ENCODE results near the gene TCF19. TPM values are rescaled to one million over a fixed set of nuclear protein-coding genes. Genes with fewer than 3 reads are reported as not detected.
"Not testable (repeated sequence)": the region's sequence is repeated elsewhere in the genome, so short reads cannot be mapped to it uniquely, and the experiment has no call there.

TCF19 gene
- total RNA-seq, 1 experiment from 2014 or later, result 39.1 TPM

DNA sequence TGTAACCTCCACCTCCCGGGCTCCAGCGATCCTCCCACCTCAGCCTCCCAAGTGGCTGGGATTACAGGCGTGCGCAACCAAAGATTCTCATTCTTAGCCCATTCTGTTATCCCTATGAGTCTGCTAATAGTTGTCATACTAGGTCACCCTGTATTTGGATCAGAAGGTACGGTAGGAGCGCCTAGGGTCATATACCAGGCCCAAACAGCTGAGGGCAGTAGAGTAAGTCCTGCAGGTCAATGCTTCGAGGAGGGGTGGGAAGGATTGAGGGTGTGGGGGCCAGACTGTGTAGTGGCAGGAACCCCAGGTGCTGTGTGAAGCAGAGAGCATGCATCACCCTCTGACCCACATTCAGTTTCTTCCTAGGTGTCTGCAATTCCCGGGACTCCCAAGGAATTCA, 34.8 kb downstream of the TCF19 start:
- H3K36me3 ChIP-seq (ENCODE audit: insufficient read depth, low read length, poor library complexity, severe bottlenecking), result no peaks in the 10 kb centered on the region
- no peaks in the 10 kb centered on the region for H3K27me3 ChIP-seq (replicated peaks; ENCODE audit: insufficient read depth, low read depth, low read length, poor library complexity)
- intact Hi-C loops (cut with micrococcal nuclease; ENCODE audit: unreplicated experiment), result no loop called here
- TF ChIP-seq, protein P1, sequence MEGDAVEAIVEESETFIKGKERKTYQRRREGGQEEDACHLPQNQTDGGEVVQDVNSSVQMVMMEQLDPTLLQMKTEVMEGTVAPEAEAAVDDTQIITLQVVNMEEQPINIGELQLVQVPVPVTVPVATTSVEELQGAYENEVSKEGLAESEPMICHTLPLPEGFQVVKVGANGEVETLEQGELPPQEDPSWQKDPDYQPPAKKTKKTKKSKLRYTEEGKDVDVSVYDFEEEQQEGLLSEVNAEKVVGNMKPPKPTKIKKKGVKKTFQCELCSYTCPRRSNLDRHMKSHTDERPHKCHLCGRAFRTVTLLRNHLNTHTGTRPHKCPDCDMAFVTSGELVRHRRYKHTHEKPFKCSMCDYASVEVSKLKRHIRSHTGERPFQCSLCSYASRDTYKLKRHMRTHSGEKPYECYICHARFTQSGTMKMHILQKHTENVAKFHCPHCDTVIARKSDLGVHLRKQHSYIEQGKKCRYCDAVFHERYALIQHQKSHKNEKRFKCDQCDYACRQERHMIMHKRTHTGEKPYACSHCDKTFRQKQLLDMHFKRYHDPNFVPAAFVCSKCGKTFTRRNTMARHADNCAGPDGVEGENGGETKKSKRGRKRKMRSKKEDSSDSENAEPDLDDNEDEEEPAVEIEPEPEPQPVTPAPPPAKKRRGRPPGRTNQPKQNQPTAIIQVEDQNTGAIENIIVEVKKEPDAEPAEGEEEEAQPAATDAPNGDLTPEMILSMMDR (conservative IDR thresholded peaks at IDR 0.05; ENCODE audit: low read depth, low read length), result no peak
- no peak for TF ChIP-seq EZH2 (IDR thresholded peaks at IDR 0.05; ENCODE audit: borderline replicate concordance, low read depth, low read length, poor library complexity, severe bottlenecking)
- BruUV-seq (replicated peaks), result no TSS peak
- no peaks in the 10 kb centered on the region for H3K9me3 ChIP-seq (ENCODE audit: low read depth, low read length, poor library complexity, severe bottlenecking)
- CTCF ChIA-PET, result interaction anchor here (0.7 to 2.3 kb wide), 4 partner anchors 55 to 488 kb away, joined by 3 to 21 read pairs (median 4); partner anchors contain the start of gene PSORS1C2
- no peaks in the 10 kb centered on the region for H3K4me1 ChIP-seq (ENCODE audit: insufficient read depth, low read length, poor library complexity, severe bottlenecking)
- no peak overlapping the region for H3K4me3 ChIP-seq (ENCODE audit: low read depth, low read length, poor library complexity, severe bottlenecking)
- H3K27ac ChIP-seq (ENCODE audit: low read depth, low read length, poor library complexity, severe bottlenecking), result no peak overlapping the region
- DNase-seq (ENCODE audit: low spot score), result no peak
- POLR2A ChIA-PET (ENCODE audit: low non-redundant PET), result no interaction called here

DNA sequence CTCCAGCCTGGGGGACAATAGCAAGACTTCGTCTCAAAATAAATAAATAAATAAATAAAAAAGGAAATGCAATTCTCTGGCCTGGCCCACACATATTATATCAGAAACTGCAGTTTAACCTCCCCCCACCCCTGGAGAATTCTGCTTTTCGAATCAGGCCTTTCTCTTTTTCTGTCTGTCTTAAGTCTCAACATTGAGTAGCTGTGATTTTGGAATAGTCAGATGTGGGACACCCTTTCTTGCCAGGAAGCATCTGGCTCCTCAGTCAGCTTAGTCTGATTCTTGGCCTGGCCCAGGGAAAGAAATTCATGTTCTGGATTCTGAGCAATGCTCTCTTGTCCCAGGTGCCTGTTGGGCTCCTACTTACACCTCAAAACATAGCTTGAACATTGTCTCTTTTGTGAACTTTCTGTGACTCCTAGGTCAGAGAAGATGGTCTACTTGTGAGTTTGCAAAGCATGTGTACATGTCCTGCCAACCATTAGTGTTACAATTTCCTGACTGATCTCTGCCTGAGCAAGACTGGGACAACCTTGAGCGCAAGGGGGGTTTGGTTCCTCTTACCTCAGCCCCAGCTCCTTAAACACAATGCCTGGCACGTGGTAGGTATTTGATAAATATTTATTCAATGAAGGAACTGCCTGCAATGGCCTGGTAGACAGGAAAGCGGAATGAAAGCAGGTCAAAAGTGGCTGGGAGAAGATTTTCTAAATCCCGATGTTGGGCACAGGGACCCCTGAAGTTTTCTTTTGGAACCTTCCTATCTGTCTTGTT, 35.9 kb downstream of the TCF19 start:
- Histone ChIP-seq H3K4me3 (ENCODE audit: low read depth, low read length, poor library complexity, severe bottlenecking) (no peak overlapping the region), H3K9me3 (ENCODE audit: low read depth, low read length, poor library complexity, severe bottlenecking) (no peaks in the 10 kb centered on the region), H3K27ac (ENCODE audit: low read depth, low read length, poor library complexity, severe bottlenecking) (no peak overlapping the region), H3K27me3 (replicated peaks; ENCODE audit: insufficient read depth, low read depth, low read length, poor library complexity) (no peaks in the 10 kb centered on the region), H3K4me1 (ENCODE audit: insufficient read depth, low read length, poor library complexity, severe bottlenecking) (no peaks in the 10 kb centered on the region), H3K36me3 (ENCODE audit: insufficient read depth, low read length, poor library complexity, severe bottlenecking) (no peaks in the 10 kb centered on the region)
- BruUV-seq (replicated peaks), result no TSS peak
- intact Hi-C loops (cut with micrococcal nuclease; ENCODE audit: unreplicated experiment), result no loop called here
- no peak for DNase-seq (ENCODE audit: low spot score)
- ChIA-PET CTCF (no interaction called here), POLR2A (ENCODE audit: low non-redundant PET) (interaction anchor here (0.6 kb wide), 2 partner anchors 36 to 353 kb away, joined by 4 to 11 read pairs; partner anchors contain the start of gene NFKBIL1)
- TF ChIP-seq, protein P1 (conservative IDR thresholded peaks at IDR 0.05; ENCODE audit: low read depth, low read length), result no peak
- no peak for TF ChIP-seq EZH2 (IDR thresholded peaks at IDR 0.05; ENCODE audit: borderline replicate concordance, low read depth, low read length, poor library complexity, severe bottlenecking)

DNA sequence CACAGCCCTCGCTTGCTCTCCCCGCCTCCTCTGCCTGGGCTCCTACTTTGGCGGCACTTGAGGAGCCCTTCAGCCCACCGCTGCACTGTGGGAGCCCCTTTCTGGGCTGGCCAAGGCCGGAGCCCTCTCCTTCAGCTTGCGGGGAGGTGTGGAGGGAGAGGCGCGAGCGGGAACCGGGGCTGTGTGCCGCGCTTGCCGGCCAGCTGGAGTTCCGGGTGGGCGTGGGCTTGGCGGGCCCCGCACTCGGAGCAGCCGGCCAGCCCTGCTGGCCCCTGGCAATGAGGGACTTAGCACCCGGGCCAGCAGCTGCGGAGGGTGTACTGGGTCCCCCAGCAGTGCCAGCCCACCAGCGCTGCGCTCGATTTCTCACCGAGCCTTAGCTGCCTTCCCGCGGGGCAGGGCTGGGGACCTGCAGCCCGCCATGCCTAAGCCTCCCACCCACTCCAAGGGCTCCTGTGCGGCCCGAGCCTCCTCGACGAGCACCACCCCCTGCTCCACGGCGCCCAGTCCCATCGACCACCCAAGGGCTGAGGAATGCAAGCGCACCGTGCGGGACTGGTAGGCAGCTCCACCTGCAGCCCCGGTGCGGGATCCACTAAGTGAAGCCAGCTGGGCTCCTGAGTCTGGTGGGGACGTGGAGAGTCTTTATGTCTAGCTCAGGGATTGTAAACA, 37.1 kb downstream of the TCF19 start:
- BruUV-seq (replicated peaks); H3K27ac ChIP-seq (ENCODE audit: low read depth, low read length, poor library complexity, severe bottlenecking); H3K4me1 ChIP-seq (ENCODE audit: insufficient read depth, low read length, poor library complexity, severe bottlenecking); H3K27me3 ChIP-seq (replicated peaks; ENCODE audit: insufficient read depth, low read depth, low read length, poor library complexity); POLR2A ChIA-PET (ENCODE audit: low non-redundant PET); H3K4me3 ChIP-seq (ENCODE audit: low read depth, low read length, poor library complexity, severe bottlenecking); H3K36me3 ChIP-seq (ENCODE audit: insufficient read depth, low read length, poor library complexity, severe bottlenecking); H3K9me3 ChIP-seq (ENCODE audit: low read depth, low read length, poor library complexity, severe bottlenecking); intact Hi-C loops (cut with micrococcal nuclease; ENCODE audit: unreplicated experiment); DNase-seq (ENCODE audit: low spot score): not testable (repeated sequence)
- CTCF ChIA-PET, result interaction anchor here (2.3 kb wide), 1 partner anchor 171 kb away, joined by 9 read pairs; no protein-coding TSS in a partner anchor

DNA sequence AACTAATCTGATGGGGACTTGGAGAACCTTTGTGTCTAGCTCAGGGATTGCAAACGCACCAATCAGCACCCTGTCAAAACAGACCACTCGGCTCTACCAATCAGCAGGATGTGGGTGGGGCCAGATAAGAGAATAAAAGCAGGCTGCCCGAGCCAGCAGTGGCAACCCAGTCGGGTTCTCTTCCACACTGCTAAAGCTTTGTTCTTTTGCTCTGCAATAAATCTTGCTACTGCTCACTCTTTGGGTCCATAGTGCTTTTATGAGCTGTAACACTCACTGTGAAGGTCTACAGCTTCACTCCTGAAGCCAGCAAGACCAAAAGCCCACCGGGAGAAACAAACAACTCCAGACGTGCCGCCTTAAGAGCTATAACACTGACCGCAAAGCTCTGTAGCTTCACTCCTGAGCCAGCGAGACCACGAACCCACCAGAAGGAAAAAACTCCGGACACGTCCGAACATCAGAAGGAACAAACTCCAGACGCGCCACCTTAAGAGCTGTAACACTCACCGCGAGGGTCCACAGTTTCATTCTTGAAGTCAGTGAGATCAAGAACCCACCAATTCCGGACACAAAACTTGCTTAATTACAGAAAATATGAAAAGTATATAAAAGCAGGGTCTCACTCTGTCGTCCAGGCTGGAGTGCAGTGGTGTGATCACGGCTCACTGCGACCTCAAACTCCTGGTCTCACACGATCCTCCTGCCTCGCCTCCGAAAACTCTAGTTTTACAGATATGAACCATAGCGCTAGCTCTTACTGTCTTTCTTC, 38.0 kb downstream of the TCF19 start:
- H3K27me3 ChIP-seq (replicated peaks; ENCODE audit: insufficient read depth, low read depth, low read length, poor library complexity); BruUV-seq (replicated peaks); POLR2A ChIA-PET (ENCODE audit: low non-redundant PET); H3K9me3 ChIP-seq (ENCODE audit: low read depth, low read length, poor library complexity, severe bottlenecking); H3K36me3 ChIP-seq (ENCODE audit: insufficient read depth, low read length, poor library complexity, severe bottlenecking); H3K4me1 ChIP-seq (ENCODE audit: insufficient read depth, low read length, poor library complexity, severe bottlenecking): not testable (repeated sequence)
- intact Hi-C loops (cut with micrococcal nuclease; ENCODE audit: unreplicated experiment), result loop anchor here (1.0 to 2.0 kb wide), 2 partner anchors 170 to 176 kb away; no protein-coding TSS in a partner anchor
- peak overlapping the region; percentile 72 for H3K4me3 ChIP-seq (ENCODE audit: low read depth, low read length, poor library complexity, severe bottlenecking)
- peak overlapping the region; percentile 5 for H3K27ac ChIP-seq (ENCODE audit: low read depth, low read length, poor library complexity, severe bottlenecking)
- peak; percentile 32 for DNase-seq (ENCODE audit: low spot score)
- CTCF ChIA-PET, result interaction anchor here (0.6 to 2.3 kb wide), 2 partner anchors 170 to 539 kb away, joined by 4 to 9 read pairs; no protein-coding TSS in a partner anchor

Data from A673 (cell line).